Measurements from ENCODE around the gene ANKRD39.
"Not testable (repeated sequence)": the region's sequence is repeated elsewhere in the genome, so short reads cannot be mapped to it uniquely, and the experiment has no call there.

The ANKRD39 gene

GRCh38 chr2:96893289-96894150, 35.7 kb upstream of the ANKRD39 start:
- in situ Hi-C loops (cut with MboI; ENCODE audit: low sequenced_read_pairs, unreplicated experiment) = no loop called here
- TF ChIP-seq, protein P1, sequence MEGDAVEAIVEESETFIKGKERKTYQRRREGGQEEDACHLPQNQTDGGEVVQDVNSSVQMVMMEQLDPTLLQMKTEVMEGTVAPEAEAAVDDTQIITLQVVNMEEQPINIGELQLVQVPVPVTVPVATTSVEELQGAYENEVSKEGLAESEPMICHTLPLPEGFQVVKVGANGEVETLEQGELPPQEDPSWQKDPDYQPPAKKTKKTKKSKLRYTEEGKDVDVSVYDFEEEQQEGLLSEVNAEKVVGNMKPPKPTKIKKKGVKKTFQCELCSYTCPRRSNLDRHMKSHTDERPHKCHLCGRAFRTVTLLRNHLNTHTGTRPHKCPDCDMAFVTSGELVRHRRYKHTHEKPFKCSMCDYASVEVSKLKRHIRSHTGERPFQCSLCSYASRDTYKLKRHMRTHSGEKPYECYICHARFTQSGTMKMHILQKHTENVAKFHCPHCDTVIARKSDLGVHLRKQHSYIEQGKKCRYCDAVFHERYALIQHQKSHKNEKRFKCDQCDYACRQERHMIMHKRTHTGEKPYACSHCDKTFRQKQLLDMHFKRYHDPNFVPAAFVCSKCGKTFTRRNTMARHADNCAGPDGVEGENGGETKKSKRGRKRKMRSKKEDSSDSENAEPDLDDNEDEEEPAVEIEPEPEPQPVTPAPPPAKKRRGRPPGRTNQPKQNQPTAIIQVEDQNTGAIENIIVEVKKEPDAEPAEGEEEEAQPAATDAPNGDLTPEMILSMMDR (IDR thresholded peaks at IDR 0.05; ENCODE audit: borderline replicate concordance, control extremely low read depth, extremely low read depth, insufficient read depth, missing control alignments) = no peak
- no peak for DNase-seq (ENCODE audit: low spot score)

DNA sequence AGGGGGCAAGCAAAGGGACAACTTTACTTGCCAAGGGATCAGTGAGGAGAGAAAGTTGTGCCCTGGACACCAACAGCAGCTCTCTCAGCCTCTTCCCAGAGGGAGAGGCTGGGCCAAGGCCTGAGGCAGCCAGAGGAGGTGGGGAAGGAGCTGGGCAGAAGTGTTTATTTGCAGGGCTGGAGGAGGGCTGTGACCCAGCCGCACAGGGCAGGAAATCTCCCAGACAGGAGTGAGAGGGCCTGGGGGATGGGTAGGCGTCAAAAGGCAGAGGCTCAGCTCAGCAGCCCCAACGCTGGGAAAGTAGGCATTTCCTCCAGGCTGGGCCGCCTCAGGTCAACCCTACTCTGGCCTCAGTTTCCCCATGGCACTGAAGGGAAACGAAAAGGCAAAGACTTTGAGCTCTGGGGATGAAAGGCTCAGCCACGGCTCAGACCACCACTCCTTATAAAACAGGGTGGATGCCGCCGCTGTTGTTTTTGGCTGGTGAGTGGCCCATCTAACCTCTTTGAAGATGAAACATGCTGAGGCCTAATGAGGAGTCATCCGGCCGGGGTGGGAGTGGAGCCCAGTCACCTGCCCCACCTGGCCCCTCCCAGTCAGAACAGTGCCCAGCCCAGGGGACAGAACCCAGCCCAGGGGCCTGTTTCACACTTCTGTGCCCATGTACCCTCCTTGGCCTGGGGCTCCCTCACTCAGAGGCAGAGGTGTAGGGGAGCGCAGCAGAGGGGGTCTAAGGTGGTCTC, 33.9 kb upstream of the ANKRD39 start:
- in situ Hi-C loops (cut with MboI; ENCODE audit: low sequenced_read_pairs, unreplicated experiment) = no loop called here
- TF ChIP-seq, protein P1 (IDR thresholded peaks at IDR 0.05; ENCODE audit: borderline replicate concordance, control extremely low read depth, extremely low read depth, insufficient read depth, missing control alignments) = no peak
- DNase-seq (ENCODE audit: low spot score) = no peak

GRCh38 chr2:96890726-96891385, 33.0 kb upstream of the ANKRD39 start:
- DNase-seq (ENCODE audit: low spot score) = no peak
- TF ChIP-seq, protein P1 (IDR thresholded peaks at IDR 0.05; ENCODE audit: borderline replicate concordance, control extremely low read depth, extremely low read depth, insufficient read depth, missing control alignments) = no peak
- in situ Hi-C loops (cut with MboI; ENCODE audit: low sequenced_read_pairs, unreplicated experiment) = no loop called here

- in situ Hi-C loops (cut with MboI; ENCODE audit: low sequenced_read_pairs, unreplicated experiment) = no loop called here
- TF ChIP-seq, protein P1 (IDR thresholded peaks at IDR 0.05; ENCODE audit: borderline replicate concordance, control extremely low read depth, extremely low read depth, insufficient read depth, missing control alignments) = no peak
- DNase-seq (ENCODE audit: low spot score) = no peak
These were observed 32.4 kb upstream of the ANKRD39 start for GRCh38 chr2:96890252-96890651.

DNA sequence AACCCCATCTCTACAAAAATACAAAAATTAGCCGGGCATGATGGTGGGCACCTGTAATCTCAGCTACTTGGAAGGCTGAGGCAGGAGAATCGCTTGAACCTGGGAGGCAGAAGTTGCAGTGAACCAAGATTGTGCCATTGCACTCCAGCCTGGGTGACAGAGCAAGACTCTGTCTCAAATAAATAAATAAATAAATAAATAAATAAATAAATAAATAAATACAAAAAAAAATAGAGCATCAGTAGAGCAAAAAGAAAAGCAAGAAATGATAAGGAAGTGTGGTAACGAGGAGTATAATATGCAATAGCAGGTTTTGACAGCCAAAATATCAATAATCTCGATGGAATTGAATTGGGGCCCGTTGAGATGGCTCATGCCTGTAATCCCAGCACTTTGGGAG, 31.7 kb upstream of the ANKRD39 start:
- in situ Hi-C loops (cut with MboI; ENCODE audit: low sequenced_read_pairs, unreplicated experiment) = not testable (repeated sequence)

GRCh38 chr2:96888072-96889011, 30.5 kb upstream of the ANKRD39 start:
- TF ChIP-seq, protein P1 (IDR thresholded peaks at IDR 0.05; ENCODE audit: borderline replicate concordance, control extremely low read depth, extremely low read depth, insufficient read depth, missing control alignments) = no peak
- in situ Hi-C loops (cut with MboI; ENCODE audit: low sequenced_read_pairs, unreplicated experiment) = no loop called here
- DNase-seq (ENCODE audit: low spot score) = no peak

More for the DNA sequence above, 31.7 kb upstream of the ANKRD39 start:
- DNase-seq (ENCODE audit: low spot score) = not testable (repeated sequence)

Measured in GM13976 (cell line).